Fibroblast of skin of right quadriceps (primary cell): ENCODE data around the gene FGF21.
A peak's percentile ranks its signal among the peaks of the same experiment; 100 is the strongest.
"Not testable (repeated sequence)": the region's sequence is repeated elsewhere in the genome, so short reads cannot be mapped to it uniquely, and the experiment has no call there.

Experiments used
- DNase-seq: peaks from one replicate; pipeline ENCODE4 v3.0.0-alpha.2; 2013

Gene FGF21, protein sequence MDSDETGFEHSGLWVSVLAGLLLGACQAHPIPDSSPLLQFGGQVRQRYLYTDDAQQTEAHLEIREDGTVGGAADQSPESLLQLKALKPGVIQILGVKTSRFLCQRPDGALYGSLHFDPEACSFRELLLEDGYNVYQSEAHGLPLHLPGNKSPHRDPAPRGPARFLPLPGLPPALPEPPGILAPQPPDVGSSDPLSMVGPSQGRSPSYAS

DNA sequence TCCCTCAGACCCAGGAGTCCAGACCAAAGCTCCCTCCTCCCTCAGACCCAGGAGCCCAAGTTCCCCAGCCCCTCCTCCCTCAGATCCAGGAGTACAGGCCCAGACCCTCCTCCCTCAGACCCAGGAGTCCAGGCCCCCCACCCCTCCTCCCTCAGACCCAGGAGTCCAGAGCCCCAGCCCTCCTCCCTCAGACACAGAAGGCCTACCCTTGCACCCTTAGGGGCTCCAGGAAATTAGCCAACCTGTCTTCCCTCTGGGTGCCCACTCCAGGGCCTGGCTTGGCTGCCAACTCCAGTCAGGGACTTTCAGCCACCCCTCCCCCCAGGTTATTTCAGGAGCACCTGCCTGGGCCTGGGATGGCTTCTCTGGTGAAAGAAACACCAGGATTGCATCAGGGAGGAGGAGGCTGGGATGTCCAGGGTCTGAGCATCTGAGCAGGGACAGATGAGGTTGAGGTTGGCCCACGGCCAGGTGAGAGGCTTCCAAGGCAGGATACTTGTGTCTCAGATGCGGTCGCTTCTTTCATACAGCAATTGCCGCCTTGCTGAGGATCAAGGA is at the start of gene FGF21:
Gene FGF21, plus strand, starts transcription at position 441 of the 558 bp plus-strand sequence. CDS start 713 bp downstream, outside the sequence.
- DNase-seq = peak; percentile 12

GRCh38 chr19:48708471-48708870 is 46.9 kb upstream of the FGF21 start:
- no peak for DNase-seq

GRCh38 chr19:48711106-48711662 is 44.1 kb upstream of the FGF21 start:
- no peak for DNase-seq

GRCh38 chr19:48713041-48713863 is 42.1 kb upstream of the FGF21 start:
- DNase-seq = peak; percentile 19

DNA sequence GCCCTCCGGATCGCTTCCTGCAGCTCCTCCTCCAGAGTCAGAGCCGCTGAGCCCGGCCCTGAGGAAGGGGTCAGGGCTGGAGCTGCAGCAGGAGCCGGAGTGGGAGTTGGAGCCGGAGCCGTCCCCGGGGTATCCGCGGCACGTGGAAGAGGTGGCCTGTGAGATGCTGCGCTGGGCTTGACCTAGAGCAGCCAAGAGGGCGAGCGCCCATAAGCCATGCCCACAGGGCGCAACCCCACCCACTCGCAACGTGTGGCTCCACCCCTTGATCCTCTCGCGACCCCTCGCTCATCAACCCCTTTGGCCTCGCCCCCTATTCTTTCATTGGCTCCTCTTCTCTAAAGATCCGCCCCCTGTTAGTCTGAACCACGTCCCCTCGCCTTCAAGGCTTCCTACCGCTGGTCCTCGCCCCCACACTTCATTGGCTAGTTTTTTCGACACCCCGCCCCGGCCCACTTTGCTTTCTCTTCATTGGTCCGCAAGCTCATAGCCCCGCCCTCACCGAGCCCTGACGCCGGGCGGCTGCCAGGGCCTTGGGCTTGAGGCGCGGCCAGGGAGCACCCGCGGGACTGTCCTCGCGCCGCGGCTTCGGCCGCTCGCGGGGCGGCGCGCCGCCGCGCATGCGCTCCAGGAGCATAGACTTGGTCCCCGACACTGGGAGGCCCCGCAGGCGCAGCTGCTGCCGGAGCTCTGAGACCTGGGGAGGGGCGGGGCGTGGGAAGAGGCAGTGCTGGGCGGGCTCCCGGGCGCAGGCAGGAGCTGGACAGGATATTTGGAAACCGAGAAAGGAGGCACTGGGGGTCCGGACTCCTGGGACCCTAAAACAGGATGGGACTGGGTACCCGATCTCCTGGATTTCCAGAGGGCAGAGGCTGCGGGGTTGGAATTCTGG is 41.2 kb upstream of the FGF21 start:
- peak; percentile 100 for DNase-seq

DNA sequence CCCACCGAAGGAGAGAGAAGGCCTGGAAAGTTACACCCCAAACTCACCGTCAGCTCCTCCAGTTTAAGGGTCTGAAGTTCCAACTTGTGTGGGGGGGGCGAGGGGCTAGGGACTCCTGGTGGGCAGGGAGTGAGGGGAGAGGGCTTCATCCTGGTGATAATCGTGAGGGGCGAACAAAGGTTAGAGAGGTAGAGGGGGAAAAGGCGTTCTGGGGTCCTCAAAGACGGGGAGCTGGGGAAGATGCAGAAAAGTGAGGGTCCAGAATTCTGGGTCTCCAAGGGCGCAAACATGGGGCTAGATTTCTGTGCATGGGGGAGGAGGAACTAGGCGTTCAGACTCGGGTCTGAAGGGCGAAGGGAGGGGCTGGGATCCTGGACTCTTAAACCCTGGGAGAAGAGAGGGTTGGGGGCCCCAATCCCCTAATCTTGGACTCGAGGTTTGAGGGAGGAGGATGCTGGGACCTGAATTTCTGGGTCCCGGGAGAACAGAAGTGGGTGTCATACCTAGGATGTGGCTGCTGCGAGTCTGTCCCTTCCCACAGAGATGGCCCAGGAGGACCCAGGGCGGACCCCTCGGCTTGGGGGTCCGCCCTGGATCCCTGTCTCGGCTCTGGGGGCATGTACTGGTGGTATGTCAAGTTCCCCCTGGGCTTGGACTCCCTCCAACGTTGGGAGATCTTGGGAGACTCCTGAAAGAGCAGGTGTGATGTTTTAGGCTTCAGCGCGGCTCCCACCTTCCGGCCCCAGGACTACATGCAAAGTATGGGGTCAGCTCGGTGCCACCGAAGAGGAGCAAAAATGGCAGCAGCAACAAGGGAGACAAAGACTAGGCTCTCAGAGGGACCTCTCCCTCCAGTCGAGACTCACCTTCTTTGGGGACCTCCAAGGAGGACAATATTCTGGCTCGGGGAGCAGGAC is 40.3 kb upstream of the FGF21 start:
- DNase-seq = no peak

- peak; percentile 34 for DNase-seq
These were observed 39.6 kb upstream of the FGF21 start for GRCh38 chr19:48715681-48716171.

DNA sequence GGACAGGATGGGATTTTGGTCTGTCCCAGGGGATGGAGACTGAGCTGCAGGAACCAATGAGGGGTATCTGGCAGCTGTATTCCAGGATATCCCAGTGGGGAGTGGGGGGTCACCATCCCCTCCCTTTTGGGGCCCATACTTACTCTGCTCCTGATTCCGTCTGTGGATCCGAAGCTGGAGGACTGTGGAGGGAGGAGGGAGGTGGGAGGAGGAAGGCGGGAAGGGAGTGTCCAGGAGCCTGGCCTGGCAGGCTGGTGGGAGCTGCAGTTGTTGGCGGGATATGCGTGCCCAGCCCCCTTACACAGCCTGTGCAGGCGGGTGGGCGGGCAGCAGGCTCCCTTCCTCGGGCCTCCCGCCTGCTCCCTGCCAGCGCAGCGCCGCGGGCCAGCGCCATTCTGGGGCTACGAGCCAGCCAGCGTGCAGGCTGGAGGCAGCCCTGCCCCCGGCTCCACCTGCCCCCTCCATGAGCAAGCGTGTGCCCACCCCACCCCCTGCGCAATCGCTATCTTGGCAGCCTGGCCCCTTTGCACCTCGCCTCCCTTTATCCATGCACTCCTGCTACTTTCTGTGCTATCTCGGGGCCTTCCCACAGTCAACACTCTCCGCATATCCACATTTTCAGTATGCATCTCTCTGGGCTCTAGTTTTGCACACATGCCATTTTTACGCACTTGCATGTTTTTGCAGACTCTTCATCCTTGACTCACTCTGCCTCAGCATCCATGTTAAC is 38.6 kb upstream of the FGF21 start:
- DNase-seq = peak; percentile 73

GRCh38 chr19:48718106-48718505 is 37.2 kb upstream of the FGF21 start:
- not testable (repeated sequence) for DNase-seq

GRCh38 chr19:48718711-48719231 is 36.6 kb upstream of the FGF21 start:
- DNase-seq = no peak

- DNase-seq = no peak
These were observed 35.8 kb upstream of the FGF21 start, which contains the start of gene MAMSTR for GRCh38 chr19:48719263-48720171. TSS of gene MAMSTR (minus strand) at chr19:48719725. CDS start at chr19:48719031, 694 bp downstream.

GRCh38 chr19:48720251-48720612 is 35.1 kb upstream of the FGF21 start:
- peak; percentile 17 for DNase-seq

GRCh38 chr19:48720613-48721296 is 34.6 kb upstream of the FGF21 start:
- peak; percentile 99 for DNase-seq

- no peak for DNase-seq
These were observed 33.1 kb upstream of the FGF21 start for GRCh38 chr19:48722196-48722708.

DNA sequence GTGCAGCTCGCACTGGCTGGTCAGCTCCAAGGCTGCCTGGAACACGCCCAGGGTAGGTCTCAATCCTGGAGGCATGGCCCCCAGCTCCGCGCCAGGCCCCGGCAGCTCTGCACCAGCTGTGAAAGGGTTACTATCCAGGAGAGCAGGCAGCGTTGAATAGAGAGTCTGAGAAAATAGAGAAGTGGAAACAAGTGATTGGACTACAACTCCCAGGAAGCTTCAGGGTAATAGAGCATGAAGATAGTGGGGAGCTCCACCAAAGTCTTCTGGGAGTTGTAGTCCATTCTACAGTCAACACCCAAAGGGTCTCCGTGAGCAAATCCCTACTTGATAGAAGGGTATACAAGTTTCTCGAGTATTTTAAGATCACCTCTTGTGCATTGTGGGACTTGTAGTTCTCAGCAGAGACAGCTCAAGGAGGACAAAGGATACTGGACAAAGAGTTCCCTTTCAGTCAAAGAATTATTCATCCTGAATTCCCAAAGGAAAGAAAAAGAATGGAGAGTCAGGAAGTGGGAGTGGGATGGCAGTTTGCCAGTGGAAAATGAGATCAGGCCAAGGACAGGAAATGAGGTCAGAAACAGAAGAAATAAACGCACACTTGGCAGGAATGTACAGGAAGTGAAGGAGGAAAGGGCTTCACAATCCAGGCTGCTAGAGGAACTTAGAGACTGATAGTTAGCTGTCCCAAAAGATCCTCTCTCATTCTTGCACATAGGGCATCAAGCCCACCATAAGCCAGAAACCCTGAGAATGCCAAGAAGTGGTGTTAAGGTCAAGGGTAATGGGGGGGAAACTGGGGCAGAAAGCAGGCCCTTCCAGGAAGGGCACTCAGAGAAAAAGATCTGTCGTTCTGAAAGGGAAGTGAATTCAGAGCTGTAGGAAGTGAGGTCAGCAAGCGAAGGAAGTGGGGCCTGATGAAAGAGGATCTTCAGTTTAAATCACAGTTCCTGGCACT is 30.2 kb upstream of the FGF21 start:
- peak; percentile 96 for DNase-seq

- no peak for DNase-seq
These were observed 28.8 kb upstream of the FGF21 start for GRCh38 chr19:48726556-48726955.
